Glutamatergic neuron (in vitro differentiated cells): ENCODE results near the gene RTN4IP1. TPM values are rescaled to one million over a fixed set of nuclear protein-coding genes. Genes with fewer than 3 reads are reported as not detected.

Experiments
- DNase-seq: peaks from one replicate; pipeline ENCODE4 v3.0.0; 2022
- H3K27ac Mint-ChIP-seq: one replicate; pipeline ENCODE4 v1.8.0; 2020; ENCODE audit warnings: mild to moderate bottlenecking, mixed read lengths, inconsistent platforms; ENCODE audit not compliant: unreplicated experiment
- H3K27me3 Mint-ChIP-seq: one replicate; pipeline ENCODE4 v1.8.0; 2020; ENCODE audit warnings: mild to moderate bottlenecking, moderate library complexity, mixed read lengths, inconsistent platforms; ENCODE audit not compliant: unreplicated experiment
- H3K36me3 Mint-ChIP-seq: one replicate; pipeline ENCODE4 v1.8.0; 2020; ENCODE audit warnings: mild to moderate bottlenecking, mixed read lengths, inconsistent platforms; ENCODE audit not compliant: unreplicated experiment
- H3K4me1 Mint-ChIP-seq: one replicate; pipeline ENCODE4 v1.8.0; 2020; ENCODE audit warnings: mild to moderate bottlenecking, low read depth, mixed read lengths, inconsistent platforms; ENCODE audit not compliant: unreplicated experiment
- H3K4me3 Mint-ChIP-seq: one replicate; pipeline ENCODE4 v1.8.0; 2020; ENCODE audit warnings: mild to moderate bottlenecking, mixed read lengths, inconsistent platforms; ENCODE audit not compliant: unreplicated experiment
- H3K9me3 Mint-ChIP-seq: one replicate; pipeline ENCODE4 v1.8.0; 2020; ENCODE audit warnings: mild to moderate bottlenecking, moderate library complexity, mixed read lengths, inconsistent platforms; ENCODE audit not compliant: unreplicated experiment
- CTCF ChIP-seq: fragments of 200-600 bp; sonication (generic); IDR thresholded peaks from one replicate; pipeline ENCODE4 v1.5.0; 2021; ENCODE audit not compliant: partially characterized antibody, unreplicated experiment
- total RNA-seq: library from RNA; stranded (reverse); fragmentation: NEBNext Ultra II Directional; extraction: Animal tissue kit (Norgen Biotek cat#: 25700); gene quantifications from one replicate; pipeline ENCODE4 v1.2.1, GENCODE V29; 2021; ENCODE audit not compliant: unreplicated experiment

The RTN4IP1 gene
- total RNA-seq, 1 donor from 2014 or later = 4.7 TPM

- H3K9me3 Mint-ChIP-seq = no peaks in the 10 kb centered on the region
- no peaks in the 10 kb centered on the region for H3K4me1 Mint-ChIP-seq
- no peak overlapping the region for H3K4me3 Mint-ChIP-seq
- TF ChIP-seq CTCF = no peak
- H3K27ac Mint-ChIP-seq = no peak overlapping the region
- no peaks in the 10 kb centered on the region for H3K36me3 Mint-ChIP-seq
- DNase-seq = no peak
- no peaks in the 10 kb centered on the region for H3K27me3 Mint-ChIP-seq
These were observed 42.4 kb downstream of the RTN4IP1 start for GRCh38 chr6:106586815-106587415.

- no peak overlapping the region for H3K4me3 Mint-ChIP-seq
These were observed 47.8 kb downstream of the RTN4IP1 start for GRCh38 chr6:106581468-106581867.

GRCh38 chr6:106579281-106579680 is 50.0 kb downstream of the RTN4IP1 start:
- Mint-ChIP-seq H3K27me3 (no peaks in the 10 kb centered on the region), H3K36me3 (no peaks in the 10 kb centered on the region), H3K4me3 (no peak overlapping the region), H3K9me3 (no peaks in the 10 kb centered on the region), H3K4me1 (peaks cover 2% of the 10 kb centered on the region), H3K27ac (no peak overlapping the region)
- TF ChIP-seq CTCF = no peak
- DNase-seq = no peak

More at GRCh38 chr6:106581468-106581867, 47.8 kb downstream of the RTN4IP1 start:
- Mint-ChIP-seq H3K27ac (no peak overlapping the region), H3K36me3 (no peaks in the 10 kb centered on the region), H3K9me3 (no peaks in the 10 kb centered on the region), H3K4me1 (no peaks in the 10 kb centered on the region), H3K27me3 (no peaks in the 10 kb centered on the region)
- DNase-seq = no peak
- TF ChIP-seq CTCF = no peak

GRCh38 chr6:106574741-106575458 is 54.4 kb downstream of the RTN4IP1 start:
- no peak overlapping the region for H3K4me3 Mint-ChIP-seq
- H3K4me1 Mint-ChIP-seq = peaks cover 7% of the 10 kb centered on the region
- H3K36me3 Mint-ChIP-seq = no peaks in the 10 kb centered on the region
- H3K27ac Mint-ChIP-seq = no peak overlapping the region
- TF ChIP-seq CTCF = no peak
- H3K9me3 Mint-ChIP-seq = no peaks in the 10 kb centered on the region
- H3K27me3 Mint-ChIP-seq = peaks cover 3% of the 10 kb centered on the region
- no peak for DNase-seq
